ENCODE measurements around the gene P2RY14. TPM values are rescaled to one million over a fixed set of nuclear protein-coding genes. Genes with fewer than 3 reads are reported as not detected.

P2RY14 gene
- total RNA-seq, 1 experiment from 2014 or later = not detected

- Histone ChIP-seq H3K27me3 (ENCODE audit: insufficient read depth, low read depth) (no peaks in the 10 kb centered on the region), H3K27ac (no peak overlapping the region), H4K20me1 (ENCODE audit: insufficient read depth) (no peaks in the 10 kb centered on the region), H3K79me2 (ENCODE audit: low read depth) (no peaks in the 10 kb centered on the region), H3K4me2 (no peak overlapping the region), H3F3A (ENCODE audit: insufficient read depth, low read depth) (peaks cover 6% of the 10 kb centered on the region; the same call in 1 of the 2 replicates), H3K9me3 (ENCODE audit: insufficient read depth, low read depth) (peaks cover 6% of the 10 kb centered on the region; the same call in 1 of the 2 replicates), H3K36me3 (ENCODE audit: low read depth) (no peaks in the 10 kb centered on the region), H2AFZ (no peak overlapping the region; the same call in 1 of the 2 replicates), H3K4me3 (no peak overlapping the region), H3K4me1 (replicated peaks; ENCODE audit: insufficient read depth) (peaks cover 28% of the 10 kb centered on the region), H3K9me2 (ENCODE audit: insufficient read depth) (no peaks in the 10 kb centered on the region)
- intact Hi-C loops (cut with micrococcal nuclease; ENCODE audit: unreplicated experiment) = loop anchor here (5.0 kb wide), 2 partner anchors 58 to 692 kb away; no protein-coding TSS in a partner anchor
- no TSS peak for BruUV-seq (replicated peaks)
- CTCF ChIA-PET = interaction anchor here (0.6 kb wide), 1 partner anchor 44 kb away, joined by 3 read pairs; no protein-coding TSS in a partner anchor
- POLR2A ChIA-PET (ENCODE audit: unreplicated experiment) = no interaction called here
- TF ChIP-seq EZH2 (IDR thresholded peaks at IDR 0.05; ENCODE audit: low read depth) = no peak
- no peak for TF ChIP-seq CTCF (conservative IDR thresholded peaks at IDR 0.05)
- no peak for DNase-seq
These were observed 53.0 kb downstream of the P2RY14 start for GRCh38 chr3:151225040-151225975.

- H3F3A ChIP-seq (ENCODE audit: insufficient read depth, low read depth) = peaks cover 8% of the 10 kb centered on the region; the same call in 1 of the 2 replicates
- ChIA-PET POLR2A (ENCODE audit: unreplicated experiment) (no interaction called here), CTCF (no interaction called here)
- peaks cover 6% of the 10 kb centered on the region; the same call in 1 of the 2 replicates for H3K9me3 ChIP-seq (ENCODE audit: insufficient read depth, low read depth)
- TF ChIP-seq CTCF (conservative IDR thresholded peaks at IDR 0.05) = no peak
- TF ChIP-seq EZH2 (IDR thresholded peaks at IDR 0.05; ENCODE audit: low read depth) = no peak
- DNase-seq = no peak
- no peak overlapping the region for H3K4me3 ChIP-seq
- H3K27me3 ChIP-seq (ENCODE audit: insufficient read depth, low read depth) = no peaks in the 10 kb centered on the region
- no peaks in the 10 kb centered on the region for H3K79me2 ChIP-seq (ENCODE audit: low read depth)
- peaks cover 32% of the 10 kb centered on the region for H3K4me1 ChIP-seq (replicated peaks; ENCODE audit: insufficient read depth)
- BruUV-seq (replicated peaks) = no TSS peak
- no peak overlapping the region for H3K27ac ChIP-seq
- no peaks in the 10 kb centered on the region for H3K9me2 ChIP-seq (ENCODE audit: insufficient read depth)
- no peak overlapping the region for H2AFZ ChIP-seq
- no peaks in the 10 kb centered on the region for H3K36me3 ChIP-seq (ENCODE audit: low read depth)
- intact Hi-C loops (cut with micrococcal nuclease; ENCODE audit: unreplicated experiment) = no loop called here
- no peak overlapping the region for H3K4me2 ChIP-seq
- H4K20me1 ChIP-seq (ENCODE audit: insufficient read depth) = no peaks in the 10 kb centered on the region
These were observed 54.0 kb downstream of the P2RY14 start for GRCh38 chr3:151224268-151224866.

GRCh38 chr3:151219056-151219455, 59.3 kb downstream of the P2RY14 start:
- BruUV-seq (replicated peaks) = no TSS peak
- no peak for TF ChIP-seq CTCF (conservative IDR thresholded peaks at IDR 0.05)
- no peak for TF ChIP-seq EZH2 (IDR thresholded peaks at IDR 0.05; ENCODE audit: low read depth)
- ChIA-PET POLR2A (ENCODE audit: unreplicated experiment) (no interaction called here), CTCF (no interaction called here)
- Histone ChIP-seq H2AFZ (no peak overlapping the region), H3K27me3 (ENCODE audit: insufficient read depth, low read depth) (no peaks in the 10 kb centered on the region), H3K9me2 (ENCODE audit: insufficient read depth) (no peaks in the 10 kb centered on the region), H3K36me3 (ENCODE audit: low read depth) (no peaks in the 10 kb centered on the region), H3K4me2 (0 out of 2 replicates have a peak overlapping the region, but pooled peaks have one; percentile 2), H3K9me3 (ENCODE audit: insufficient read depth, low read depth) (peaks cover 12% of the 10 kb centered on the region), H3K4me3 (no peak overlapping the region), H3F3A (ENCODE audit: insufficient read depth, low read depth) (peaks cover 15% of the 10 kb centered on the region; the same call in 1 of the 2 replicates), H4K20me1 (ENCODE audit: insufficient read depth) (no peaks in the 10 kb centered on the region), H3K4me1 (replicated peaks; ENCODE audit: insufficient read depth) (peaks cover 26% of the 10 kb centered on the region), H3K79me2 (ENCODE audit: low read depth) (no peaks in the 10 kb centered on the region), H3K27ac (no peak overlapping the region)
- DNase-seq = peak in 1 of 2 experiments; percentile 91
- intact Hi-C loops (cut with micrococcal nuclease; ENCODE audit: unreplicated experiment) = no loop called here

Data from PC-9 (cell line).